ENCODE results near the gene HOXC5. TPM values are rescaled to one million over a fixed set of nuclear protein-coding genes. Genes with fewer than 3 reads are reported as not detected.

The HOXC5 gene
- polyA plus RNA-seq, 4 donors = 1.5 to 7.8 (median 3.0) TPM

- no peak for DNase-seq (ENCODE audit: low read depth in 4 of 4, low spot score in 3 of 4)
These were observed 37.2 kb upstream of the HOXC5 start for GRCh38 chr12:53995378-53996239.

- DNase-seq (ENCODE audit: low read depth in 4 of 4, low spot score in 3 of 4) = no peak
These were observed 36.3 kb upstream of the HOXC5 start for GRCh38 chr12:53996240-53997203.

- DNase-seq (ENCODE audit: low read depth in 4 of 4, low spot score in 3 of 4) = no peak
These were observed 35.4 kb upstream of the HOXC5 start for GRCh38 chr12:53997204-53998109.

GRCh38 chr12:53998110-53998899, 34.5 kb upstream of the HOXC5 start:
- DNase-seq (ENCODE audit: low read depth in 4 of 4, low spot score in 3 of 4) = no peak

DNA sequence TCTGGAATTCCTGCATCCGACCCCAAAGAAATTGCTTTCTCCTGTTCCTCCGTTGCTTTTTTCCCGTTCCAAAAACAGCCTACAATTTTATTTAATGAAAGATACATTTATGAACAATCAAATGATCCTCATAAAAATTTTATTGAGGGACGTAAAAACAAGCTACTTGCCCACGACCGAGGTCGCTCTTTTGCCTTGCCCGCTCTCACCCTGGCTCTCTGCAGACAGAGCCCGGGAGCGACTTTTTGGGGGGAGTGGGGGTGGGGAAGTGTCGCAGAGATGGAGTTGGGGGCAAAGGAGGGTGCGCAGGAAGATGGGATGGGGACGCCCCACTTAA, 34.0 kb upstream of the HOXC5 start:
- no peak for DNase-seq (ENCODE audit: low read depth in 4 of 4, low spot score in 3 of 4)

DNA sequence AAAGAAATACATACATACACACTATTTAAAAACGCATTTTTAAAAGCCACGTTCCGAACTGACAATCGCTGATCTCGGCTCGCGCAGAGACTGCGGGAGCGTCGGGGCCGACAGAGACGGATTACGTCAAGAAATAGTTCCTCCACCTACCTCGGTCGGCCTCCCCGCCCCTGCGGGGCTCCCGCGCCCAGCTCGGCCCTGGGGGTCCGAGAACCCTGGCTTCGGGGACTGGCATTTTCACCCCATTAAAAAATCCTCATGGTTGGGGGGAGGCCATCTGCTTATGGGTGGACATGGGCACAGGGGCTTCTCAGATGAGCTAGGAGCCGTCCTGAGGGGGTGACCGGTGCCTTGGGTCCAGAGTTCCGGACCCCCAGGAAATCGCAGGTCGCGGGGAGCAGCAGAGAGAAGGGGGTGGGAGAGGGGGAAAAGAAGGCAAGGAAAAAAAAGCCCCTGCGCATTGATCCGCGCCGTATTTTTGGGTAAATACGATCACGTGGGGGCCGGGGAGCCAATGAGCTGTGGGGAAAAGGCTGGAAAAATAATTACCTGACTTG, 33.2 kb upstream of the HOXC5 start:
- no peak for DNase-seq (ENCODE audit: low read depth in 4 of 4, low spot score in 3 of 4)

GRCh38 chr12:54000116-54001114, 32.4 kb upstream of the HOXC5 start, which contains the start of gene HOXC9:
Gene HOXC9 (plus strand): TSS chr12:54000161. CDS start chr12:54000189, 28 bp downstream.
- no peak for DNase-seq (ENCODE audit: low read depth in 4 of 4, low spot score in 3 of 4)

DNA sequence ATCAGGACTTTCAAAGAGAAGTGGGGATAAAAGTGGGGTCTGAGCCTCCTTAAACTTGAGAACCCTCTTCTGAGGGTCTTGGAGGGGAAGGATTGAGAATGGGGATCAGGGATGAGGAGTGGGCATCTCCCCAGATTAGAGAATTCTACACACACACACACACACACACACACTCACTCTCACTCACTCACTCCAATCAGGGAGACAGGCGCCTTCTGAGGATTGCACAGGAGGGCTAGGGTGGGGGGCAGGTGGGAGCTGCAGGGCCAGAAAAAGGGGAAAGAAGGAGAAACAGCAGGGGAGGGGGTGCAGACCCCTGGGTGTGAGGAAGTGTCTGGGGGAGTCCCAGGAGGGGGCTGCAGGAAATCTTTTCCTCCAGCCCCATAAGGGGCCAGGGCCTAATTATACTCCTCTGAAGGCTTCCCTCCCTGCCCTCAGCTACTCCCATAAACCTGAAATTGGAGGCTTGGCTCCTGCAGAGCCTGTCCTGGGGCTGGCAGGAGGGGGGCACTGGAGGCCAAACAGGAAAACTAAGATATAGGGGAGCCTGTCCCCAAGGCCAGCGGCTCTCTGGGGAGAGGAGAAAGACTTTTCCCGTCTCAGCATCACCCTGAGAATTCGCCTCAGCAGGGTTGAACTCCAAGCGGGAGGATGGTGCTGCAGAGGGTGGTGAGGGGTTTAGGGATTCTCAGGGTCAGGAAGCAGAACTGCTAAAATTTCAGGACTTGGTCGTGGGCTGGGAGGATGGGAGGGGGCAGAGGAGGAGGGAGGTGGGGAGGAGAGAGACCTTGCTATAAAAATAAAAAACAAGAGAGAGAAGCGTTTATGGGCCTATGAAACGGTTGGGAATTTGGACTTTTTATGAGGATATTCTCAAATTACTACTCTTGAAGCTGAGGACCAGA, 31.3 kb upstream of the HOXC5 start:
- no peak for DNase-seq (ENCODE audit: low read depth in 4 of 4, low spot score in 3 of 4)

- no peak for DNase-seq (ENCODE audit: low read depth in 4 of 4, low spot score in 3 of 4)
These were observed 30.5 kb upstream of the HOXC5 start for GRCh38 chr12:54002278-54002914.

GRCh38 chr12:54002915-54003389, 29.9 kb upstream of the HOXC5 start:
- no peak for DNase-seq (ENCODE audit: low read depth in 4 of 4, low spot score in 3 of 4)

DNA sequence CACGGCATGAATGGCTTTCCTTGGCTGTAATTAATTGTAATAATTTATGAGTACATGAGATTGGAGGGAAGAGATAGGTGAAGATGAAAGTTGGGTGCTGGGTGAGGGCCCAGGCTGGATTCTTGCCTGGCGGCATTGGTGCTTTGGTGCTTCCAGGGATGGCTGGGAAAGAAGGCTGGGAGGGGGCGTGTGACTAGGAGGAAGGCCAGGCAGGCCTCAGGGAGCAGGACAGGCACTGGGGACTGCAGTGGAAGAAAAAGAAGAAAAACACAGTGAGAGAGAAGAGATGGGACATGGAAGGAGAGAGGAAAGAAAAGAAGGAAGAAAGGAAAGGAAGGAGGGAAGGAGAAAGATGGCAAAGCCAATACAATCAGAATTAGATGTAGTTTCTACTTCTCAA, 29.2 kb upstream of the HOXC5 start:
- DNase-seq (ENCODE audit: low read depth in 4 of 4, low spot score in 3 of 4) = no peak

DNA sequence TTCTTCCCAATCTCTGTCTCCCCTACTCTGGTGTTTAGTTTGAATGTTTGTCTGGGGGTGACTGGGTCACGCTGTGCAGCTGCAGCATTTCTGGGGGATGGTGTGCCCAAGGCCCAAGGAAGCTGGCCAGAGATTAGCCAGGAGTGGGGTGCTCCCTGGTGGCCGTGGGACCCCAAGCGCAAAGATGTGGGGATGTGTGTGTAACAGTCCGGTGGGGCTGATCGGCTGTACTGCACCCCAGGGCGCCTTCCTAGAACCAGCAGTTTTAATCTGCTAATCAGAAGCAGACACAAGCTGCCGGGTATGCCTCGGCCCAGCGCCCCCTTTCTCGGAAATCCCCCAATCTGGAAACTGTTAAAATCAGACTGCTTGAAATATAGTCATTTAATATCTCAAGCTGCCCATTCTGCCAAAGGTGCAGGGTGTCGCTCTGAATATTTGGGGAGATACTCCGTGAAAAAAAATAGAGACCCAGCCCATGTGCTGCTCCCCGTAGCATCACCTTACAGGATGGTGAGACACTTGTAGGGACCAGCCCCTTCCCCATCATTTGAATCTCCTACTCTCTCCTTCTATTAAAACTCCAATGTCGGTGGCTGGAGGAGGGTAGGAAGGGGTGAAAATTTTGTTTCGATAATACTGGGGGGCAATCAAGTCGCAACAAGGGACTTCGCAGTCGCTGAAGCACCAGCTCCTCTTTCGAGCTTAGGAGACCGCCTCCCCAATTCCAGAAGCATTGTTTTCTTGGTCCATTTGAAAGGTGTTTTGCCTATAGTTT, 28.6 kb upstream of the HOXC5 start:
- no peak for DNase-seq (ENCODE audit: low read depth in 4 of 4, low spot score in 3 of 4)

- no peak for DNase-seq (ENCODE audit: low read depth in 4 of 4, low spot score in 3 of 4)
These were observed 27.9 kb upstream of the HOXC5 start for GRCh38 chr12:54004841-54005530.

GRCh38 chr12:54005531-54005852, 27.4 kb upstream of the HOXC5 start:
- DNase-seq (ENCODE audit: low read depth in 4 of 4, low spot score in 3 of 4) = no peak

- peak in 3 of 4 donors; percentile 84 to 91 (median 88) for DNase-seq (ENCODE audit: low read depth in 4 of 4, low spot score in 3 of 4)
These were observed 26.8 kb upstream of the HOXC5 start for GRCh38 chr12:54005853-54006558.

Data from left renal pelvis (tissue), 4 donors.